Hematopoietic multipotent progenitor cell treated with erythropoietin and hydrocortisone succinate and interleukin-3 and kit ligand, for 8 days (in vitro differentiated cells): ENCODE results near the gene RAB37.

Experiments used
- DNase-seq: peaks from one replicate; pipeline ENCODE4 v3.0.0-alpha.2; 2015

The RAB37 gene

GRCh38 chr17:74764751-74765286 is 27.8 kb downstream of the RAB37 start:
- DNase-seq = no peak

DNA sequence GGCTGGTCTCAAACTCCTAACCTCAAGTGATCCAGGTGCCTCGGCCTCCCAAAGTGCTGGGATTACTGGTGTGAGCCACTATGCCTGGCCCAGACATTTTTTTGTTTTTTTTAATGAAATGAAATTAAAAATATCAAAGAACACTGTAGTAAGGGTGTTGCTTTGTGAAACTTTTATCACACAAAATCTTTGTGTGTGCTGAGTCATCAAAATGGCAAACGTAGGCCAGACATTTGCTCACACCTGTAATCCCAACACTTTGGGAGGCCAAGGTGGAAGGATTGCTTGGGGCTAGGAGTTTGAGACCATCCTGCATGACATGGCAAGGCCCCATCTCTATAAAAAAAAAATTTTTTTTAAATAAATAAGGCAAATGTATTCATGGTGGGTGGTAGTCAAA is 29.4 kb downstream of the RAB37 start:
- no peak for DNase-seq

DNA sequence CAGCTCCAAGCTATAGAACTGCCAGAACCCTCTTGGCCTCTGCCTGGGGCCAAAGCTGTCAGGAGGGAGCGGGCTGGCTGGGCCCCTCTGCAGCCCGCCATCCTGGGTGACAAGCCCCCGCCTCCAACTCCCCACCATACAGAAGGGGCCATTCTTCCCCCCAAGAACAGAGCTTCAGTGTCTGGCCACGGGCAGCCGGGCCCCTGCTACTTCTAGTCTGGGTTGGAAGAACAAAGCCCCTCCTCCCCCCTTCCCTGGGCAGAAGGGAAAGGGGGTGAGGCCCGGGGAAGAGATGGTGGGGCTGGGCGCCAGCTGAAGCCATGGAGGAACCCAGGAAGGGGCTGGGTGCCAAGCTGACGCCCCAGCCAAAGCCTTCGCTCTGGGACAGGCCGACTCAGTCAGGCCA is 30.1 kb downstream of the RAB37 start:
- DNase-seq = no peak

DNA sequence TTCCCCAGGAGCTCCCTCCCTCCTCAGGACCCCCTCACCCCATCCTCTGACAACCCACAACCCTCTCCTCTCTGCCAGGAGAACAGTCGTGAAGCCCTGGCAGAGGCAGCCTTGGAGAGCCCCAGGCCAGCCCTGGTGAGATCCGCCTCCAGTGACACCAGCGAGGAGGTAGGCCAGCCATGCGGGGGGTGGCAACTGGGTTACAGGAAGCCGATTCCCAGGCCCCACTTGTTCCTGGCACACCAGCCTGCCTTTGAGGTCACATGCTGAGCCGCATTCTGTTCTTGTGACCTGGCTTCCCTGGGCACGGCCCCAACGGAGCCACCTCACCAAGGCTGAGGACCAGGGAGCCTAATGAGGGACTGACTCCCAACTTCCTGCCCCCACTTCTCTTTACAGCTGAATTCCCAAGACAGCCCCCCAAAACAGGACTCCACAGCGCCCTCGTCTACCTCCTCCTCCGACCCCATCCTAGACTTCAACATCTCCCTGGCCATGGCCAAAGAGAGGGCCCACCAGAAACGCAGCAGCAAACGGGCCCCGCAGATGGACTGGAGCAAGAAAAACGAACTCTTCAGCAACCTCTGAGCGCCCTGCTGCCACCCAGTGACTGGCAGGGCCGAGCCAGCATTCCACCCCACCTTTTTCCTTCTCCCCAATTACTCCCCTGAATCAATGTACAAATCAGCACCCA is 31.2 kb downstream of the RAB37 start:
- no peak for DNase-seq

GRCh38 chr17:74768763-74769114 is 31.7 kb downstream of the RAB37 start:
- DNase-seq = no peak

GRCh38 chr17:74769266-74769855 is 32.3 kb downstream of the RAB37 start:
- DNase-seq = no peak

DNA sequence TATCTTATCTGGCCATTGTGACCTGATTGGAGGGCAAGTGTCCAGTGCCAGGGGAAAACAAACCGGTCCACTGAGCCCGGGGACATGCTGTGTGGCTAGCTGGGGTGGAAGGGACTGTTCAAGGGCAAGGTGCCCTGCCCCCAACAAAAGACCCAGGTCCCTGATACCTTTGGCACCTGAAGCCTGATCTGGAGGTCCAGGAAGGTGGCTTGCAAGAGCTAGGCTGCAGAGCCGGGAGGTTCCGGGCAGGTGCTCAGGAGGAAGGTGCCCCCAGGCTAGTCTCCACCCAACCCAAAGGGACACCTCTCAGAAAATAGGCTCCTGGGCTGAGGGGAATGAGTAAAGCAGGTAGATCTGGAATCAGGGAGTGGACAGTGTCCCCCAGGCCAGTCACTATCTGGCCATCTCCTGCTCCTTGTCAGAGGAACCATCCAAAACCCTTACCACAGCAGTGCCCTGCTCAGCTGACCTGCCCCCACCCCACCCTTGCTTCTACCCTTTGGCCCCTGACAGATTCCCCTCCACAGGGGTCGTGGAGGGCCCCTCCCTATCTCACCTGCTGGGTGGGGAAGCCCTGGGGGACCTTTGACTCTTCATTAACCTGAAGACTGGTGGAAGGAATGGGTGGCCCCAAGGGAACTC is 32.9 kb downstream of the RAB37 start:
- DNase-seq = no peak

GRCh38 chr17:74770498-74771318 is 33.7 kb downstream of the RAB37 start:
- DNase-seq = peak; percentile 73

GRCh38 chr17:74771319-74771914 is 34.4 kb downstream of the RAB37 start:
- DNase-seq = no peak

GRCh38 chr17:74772053-74772452 is 35.0 kb downstream of the RAB37 start:
- no peak for DNase-seq

DNA sequence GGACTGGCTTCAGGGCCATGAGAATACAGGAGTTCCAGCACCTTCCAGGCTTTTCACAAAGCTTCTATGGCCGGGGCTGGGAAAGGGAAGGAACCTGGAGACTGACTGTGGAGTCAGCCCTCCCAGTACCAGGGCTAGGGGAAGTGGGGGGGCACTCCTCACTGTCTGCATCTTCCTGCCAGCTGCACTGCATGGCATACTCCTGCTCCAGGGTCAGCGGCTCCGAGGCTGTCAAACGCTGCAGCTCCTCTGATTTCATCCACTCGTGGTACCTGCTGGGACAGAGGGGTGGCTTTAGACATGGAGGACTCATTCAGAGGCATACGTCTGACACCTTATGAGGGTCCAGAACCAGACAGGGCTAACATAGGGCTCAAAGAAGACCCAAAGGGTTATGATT is 36.4 kb downstream of the RAB37 start:
- DNase-seq = no peak

- DNase-seq = no peak
These were observed 36.8 kb downstream of the RAB37 start for GRCh38 chr17:74773871-74774286.

- DNase-seq = no peak
These were observed 38.5 kb downstream of the RAB37 start for GRCh38 chr17:74775409-74776043.

- peak; percentile 94 for DNase-seq
These were observed 39.2 kb downstream of the RAB37 start, which contains the start of gene NAT9 for GRCh38 chr17:74776044-74776962. NAT9 (minus strand) TSS chr17:74776345; CDS start chr17:74775698, 647 bp downstream.

GRCh38 chr17:74776990-74777389 is 39.9 kb downstream of the RAB37 start:
- DNase-seq = peak; percentile 72

DNA sequence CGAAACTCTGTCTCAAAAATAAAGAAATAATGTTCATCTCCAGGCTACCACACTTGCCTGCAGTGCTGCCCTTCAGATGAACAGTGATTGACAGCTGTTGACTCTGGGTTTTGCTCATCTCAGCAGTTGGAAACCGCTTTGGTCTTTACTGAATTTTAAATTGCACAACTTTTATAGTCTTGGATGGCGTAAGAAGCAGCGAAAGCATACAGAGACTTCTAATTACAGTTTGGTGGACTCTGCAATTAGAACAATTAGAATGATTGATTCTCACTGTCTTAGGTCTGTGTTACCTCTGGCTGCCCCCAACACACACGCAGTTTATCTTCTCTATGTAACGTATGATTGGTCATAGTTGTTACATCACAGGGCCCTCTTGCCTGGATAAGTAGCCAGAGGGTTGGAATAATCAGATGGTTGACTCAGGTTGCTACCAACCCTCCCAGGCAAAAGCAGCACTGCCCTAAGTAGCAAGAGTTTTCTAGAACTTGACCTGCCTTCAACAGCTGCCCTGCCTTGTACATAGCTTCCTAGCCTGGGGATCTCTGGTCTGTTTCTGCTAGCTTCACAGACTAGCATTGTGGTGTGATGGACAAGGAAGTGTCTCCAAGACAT is 41.0 kb downstream of the RAB37 start:
- no peak for DNase-seq

- no peak for DNase-seq
These were observed 41.9 kb downstream of the RAB37 start for GRCh38 chr17:74778960-74779359.

- no peak for DNase-seq
These were observed 42.4 kb downstream of the RAB37 start for GRCh38 chr17:74779501-74779900.

- DNase-seq = peak; percentile 57
These were observed 42.9 kb downstream of the RAB37 start for GRCh38 chr17:74779948-74780400.

DNA sequence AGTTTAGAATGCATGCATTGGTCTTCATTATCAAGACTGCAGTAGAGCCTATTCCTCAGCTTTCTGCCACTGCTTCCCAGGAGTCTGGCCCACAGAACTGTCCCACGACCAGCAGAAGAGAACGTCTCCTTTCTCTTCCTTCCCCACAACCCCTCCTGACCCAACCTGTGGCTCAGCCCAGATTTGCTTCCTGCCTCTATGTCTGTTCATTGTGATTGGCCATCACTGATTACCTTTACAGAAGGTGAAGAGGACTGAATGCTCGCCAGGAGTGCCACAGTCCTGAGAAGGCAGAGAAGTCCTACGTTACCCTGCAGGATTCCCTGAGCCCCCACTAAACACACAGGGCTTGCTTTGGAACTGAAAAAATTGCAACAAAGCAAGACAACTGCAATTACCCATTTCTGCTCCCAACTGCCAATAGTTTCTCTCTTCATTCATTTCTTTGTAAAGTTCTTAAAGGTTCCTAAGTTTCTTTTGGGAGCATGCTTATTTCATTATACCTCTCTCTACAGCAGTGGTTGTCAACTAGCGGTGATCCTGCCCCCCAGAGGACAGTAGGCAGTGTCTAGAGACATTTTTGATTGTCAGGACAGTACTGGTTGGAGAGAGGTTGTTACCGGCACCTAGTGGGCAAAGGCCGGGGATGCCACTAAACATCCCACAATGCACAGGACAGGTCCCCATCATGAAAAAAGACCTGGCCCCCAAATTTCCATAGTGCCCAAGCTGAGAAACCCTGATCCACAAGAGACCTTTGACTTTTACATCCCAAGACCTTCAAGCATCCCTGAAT is 43.6 kb downstream of the RAB37 start:
- DNase-seq = peak; percentile 79
